ENCODE data around the gene HRH3.

The HRH3 gene

GRCh38 chr20:62228982-62229545, 9.0 kb upstream of the HRH3 start:
- DNase-seq, result no peak

GRCh38 chr20:62227977-62228958, 8.2 kb upstream of the HRH3 start:
- DNase-seq, result no peak

GRCh38 chr20:62227591-62227976, 7.5 kb upstream of the HRH3 start:
- no peak for DNase-seq

- DNase-seq, result no peak
Observed at GRCh38 chr20:62226707-62227590, 6.9 kb upstream of the HRH3 start.

GRCh38 chr20:62225820-62226635, 6.0 kb upstream of the HRH3 start:
- no peak for DNase-seq

- no peak for DNase-seq
Observed at GRCh38 chr20:62225026-62225425, 4.9 kb upstream of the HRH3 start.

GRCh38 chr20:62224113-62224855, 4.2 kb upstream of the HRH3 start:
- no peak for DNase-seq

GRCh38 chr20:62223571-62223970, 3.5 kb upstream of the HRH3 start:
- no peak for DNase-seq

GRCh38 chr20:62222972-62223371, 2.9 kb upstream of the HRH3 start:
- no peak for DNase-seq

GRCh38 chr20:62222266-62222850, 2.3 kb upstream of the HRH3 start:
- DNase-seq, result no peak

- DNase-seq, result no peak
Observed at GRCh38 chr20:62220666-62221568, 839 bp upstream of the HRH3 start.

GRCh38 chr20:62219101-62219991, 732 bp downstream of the HRH3 start:
- DNase-seq, result no peak

- no peak for DNase-seq
Observed at GRCh38 chr20:62217913-62218773, 1.9 kb downstream of the HRH3 start.

- no peak for DNase-seq
Observed at GRCh38 chr20:62216636-62217566, 3.2 kb downstream of the HRH3 start.

- no peak for DNase-seq
Observed at GRCh38 chr20:62215991-62216635, 4.0 kb downstream of the HRH3 start.
